ENCODE results near the gene TNS3. TPM values are rescaled to one million over a fixed set of nuclear protein-coding genes. Genes with fewer than 3 reads are reported as not detected.

Gene TNS3
- total and polyA plus RNA-seq, 2 donors (not counting 1 experiment from before 2014, with no cell fraction given) = 11.4 to 77.5 TPM

DNA sequence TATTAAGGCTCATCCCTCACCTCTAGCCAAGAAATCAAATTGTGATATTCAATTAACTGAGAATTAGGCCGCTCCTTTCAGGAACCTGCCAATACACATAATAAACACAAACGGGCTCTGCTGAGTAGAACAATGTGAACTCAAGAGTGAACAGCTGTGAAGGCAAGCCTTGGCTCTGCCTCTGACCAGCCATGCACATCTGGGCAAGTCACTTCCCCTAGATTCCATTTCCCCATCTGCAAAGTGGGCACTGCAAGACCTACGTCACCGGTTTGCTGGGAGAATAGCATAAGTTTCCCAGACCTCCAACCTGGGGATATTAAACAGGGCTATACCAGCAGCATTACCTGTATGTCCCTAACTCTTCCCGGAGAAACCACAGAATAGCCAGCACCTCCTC is 355.2 kb downstream of the TNS3 start:
- Mint-ChIP-seq H3K9me3 (ENCODE audit: insufficient read depth) (no peaks in the 10 kb centered on the region), H3K27ac (no peak overlapping the region), H3K4me1 (peaks cover 27% of the 10 kb centered on the region), H3K4me3 (no peak overlapping the region), H3K27me3 (peaks cover 7% of the 10 kb centered on the region)
- no peak overlapping the region for H3K9ac ChIP-seq (ENCODE audit: low read length)
- no peak for ATAC-seq (ENCODE audit: low read depth)
- H2AFZ ChIP-seq (ENCODE audit: insufficient read depth, low read depth, low read length, poor library complexity, severe bottlenecking) = no peak overlapping the region
- TF ChIP-seq EZH2 (IDR thresholded peaks at IDR 0.05; ENCODE audit: borderline replicate concordance, insufficient read depth, low read depth, low read length, poor library complexity, severe bottlenecking) = no peak
- no peak for TF ChIP-seq CTCF (IDR thresholded peaks at IDR 0.05)
- no peaks in the 10 kb centered on the region for H3K9me3 ChIP-seq (ENCODE audit: control extremely low read depth in 1 of 3, control insufficient read depth in 2 of 3, insufficient read depth in 1 of 3, low read length in 2 of 3)
- no peaks in the 10 kb centered on the region for H4K20me1 ChIP-seq (ENCODE audit: control insufficient read depth, insufficient read depth, low read length, poor library complexity, severe bottlenecking)
- intact Hi-C loops (cut with micrococcal nuclease) = no loop called here
- DNase-seq = peak; percentile 24
- no peaks in the 10 kb centered on the region for H3K36me3 ChIP-seq (replicated peaks in 1 of 2; ENCODE audit: control extremely low read depth in 1 of 2, control insufficient read depth in 1 of 2, extremely low read depth in 1 of 2, insufficient read depth in 2 of 2, low read length in 1 of 2)
- no peaks in the 10 kb centered on the region for H3K79me2 ChIP-seq (ENCODE audit: control insufficient read depth, insufficient read depth, low read length)
- ChIA-PET CTCF (no interaction called here), POLR2A (no interaction called here)
- H3K4me2 ChIP-seq (replicated peaks; ENCODE audit: low read depth, low read length, poor library complexity, severe bottlenecking) = no peak overlapping the region
- WGBS (ENCODE audit: insufficient coverage) = 44% methylated on average over 5 of the region's 5 CpGs
- no peak overlapping the region for H3K4me3 ChIP-seq (ENCODE audit: control extremely low read depth in 1 of 5, extremely low read depth in 1 of 5, insufficient read depth in 1 of 5, low read depth in 2 of 5, low read length in 4 of 5)
- H3K27ac ChIP-seq (ENCODE audit: low read length in 2 of 2) = no peak overlapping the region
- H3K27me3 ChIP-seq (replicated peaks in 1 of 4; ENCODE audit: control extremely low read depth in 1 of 4, control insufficient read depth in 3 of 4, insufficient read depth in 4 of 4, low read length in 3 of 4) = peaks cover 0 to 3% (median 0%) of the 10 kb centered on the region in 4 experiments
- peaks cover 9 to 22% of the 10 kb centered on the region in 2 donors for H3K4me1 ChIP-seq (ENCODE audit: control insufficient read depth in 2 of 2, insufficient read depth in 2 of 2, low read length in 2 of 2)

- ChIA-PET CTCF (no interaction called here), POLR2A (no interaction called here)
- Histone ChIP-seq H3K36me3 (replicated peaks in 1 of 2; ENCODE audit: control extremely low read depth in 1 of 2, control insufficient read depth in 1 of 2, extremely low read depth in 1 of 2, insufficient read depth in 2 of 2, low read length in 1 of 2) (no peaks in the 10 kb centered on the region), H3K9ac (ENCODE audit: low read length) (no peak overlapping the region), H3K4me2 (replicated peaks; ENCODE audit: low read depth, low read length, poor library complexity, severe bottlenecking) (peak overlapping the region; percentile 21), H4K20me1 (ENCODE audit: control insufficient read depth, insufficient read depth, low read length, poor library complexity, severe bottlenecking) (no peaks in the 10 kb centered on the region), H3K4me3 (ENCODE audit: control extremely low read depth in 1 of 5, extremely low read depth in 1 of 5, insufficient read depth in 1 of 5, low read depth in 2 of 5, low read length in 4 of 5) (no peak overlapping the region), H3K4me1 (ENCODE audit: control insufficient read depth in 2 of 2, insufficient read depth in 2 of 2, low read length in 2 of 2) (peaks cover 9 to 22% of the 10 kb centered on the region in 2 donors), H3K27me3 (replicated peaks in 1 of 4; ENCODE audit: control extremely low read depth in 1 of 4, control insufficient read depth in 3 of 4, insufficient read depth in 4 of 4, low read length in 3 of 4) (peaks cover 0 to 3% (median 1%) of the 10 kb centered on the region in 4 experiments), H3K9me3 (ENCODE audit: control extremely low read depth in 1 of 3, control insufficient read depth in 2 of 3, insufficient read depth in 1 of 3, low read length in 2 of 3) (no peaks in the 10 kb centered on the region), H2AFZ (ENCODE audit: insufficient read depth, low read depth, low read length, poor library complexity, severe bottlenecking) (no peak overlapping the region), H3K27ac (ENCODE audit: low read length in 2 of 2) (no peak overlapping the region), H3K79me2 (ENCODE audit: control insufficient read depth, insufficient read depth, low read length) (no peaks in the 10 kb centered on the region)
- intact Hi-C loops (cut with micrococcal nuclease) = no loop called here
- DNase-seq = no peak
- no peak for ATAC-seq (ENCODE audit: low read depth)
- peaks cover 27% of the 10 kb centered on the region for H3K4me1 Mint-ChIP-seq
- TF ChIP-seq EZH2 (IDR thresholded peaks at IDR 0.05; ENCODE audit: borderline replicate concordance, insufficient read depth, low read depth, low read length, poor library complexity, severe bottlenecking) (no peak), CTCF (IDR thresholded peaks at IDR 0.05) (no peak)
- no peak overlapping the region for H3K27ac Mint-ChIP-seq
- no peaks in the 10 kb centered on the region for H3K9me3 Mint-ChIP-seq (ENCODE audit: insufficient read depth)
- H3K27me3 Mint-ChIP-seq = peaks cover 7% of the 10 kb centered on the region
- no peak overlapping the region for H3K4me3 Mint-ChIP-seq
- WGBS (ENCODE audit: insufficient coverage) = 100% methylated on average over 1 of the region's 3 CpGs
Measured at GRCh38 chr7:47225387-47226131, 356.4 kb downstream of the TNS3 start.

Data from B cell (primary cell).